Neural cell (in vitro differentiated cells): ENCODE measurements around the gene MRM1. TPM values are rescaled to one million over a fixed set of nuclear protein-coding genes. Genes with fewer than 3 reads are reported as not detected.
A peak's percentile ranks its signal among the peaks of the same experiment; 100 is the strongest.

Experiments
- H2AFZ ChIP-seq: fragments of 200-600, 300-800 bp; sonication (generic), shearing (Covaris generic); 2 replicates; pipeline ENCODE4 v1.6.0; 2014; ENCODE audit warnings: low read depth, mild to moderate bottlenecking, antibody characterized with exemption, low read length, moderate library complexity
- H3F3A ChIP-seq: fragments of 200-600 bp; shearing (Covaris generic); 2 replicates; pipeline ENCODE4 v1.6.1; 2016; ENCODE audit warnings: mild to moderate bottlenecking, moderate library complexity, mixed read lengths, antibody characterized with exemption, low read length; ENCODE audit not compliant: insufficient read depth, poor library complexity, severe bottlenecking
- H3K27ac ChIP-seq: fragments of 200-600, 300-800 bp; sonication (generic), shearing (Covaris generic); 2 replicates; pipeline ENCODE4 v1.5.1; 2014; ENCODE audit warnings: mild to moderate bottlenecking, low read length, moderate library complexity
- H3K27me3 ChIP-seq: fragments of 300-800, 200-600 bp; sonication (generic), shearing (Covaris generic); 2 replicates; pipeline ENCODE4 v1.6.0; 2014; ENCODE audit warnings: mild to moderate bottlenecking, low read depth, low read length, moderate library complexity; ENCODE audit not compliant: insufficient read depth
- H3K36me3 ChIP-seq: fragments of 300-800, 200-600 bp; sonication (generic), shearing (Covaris generic); 2 replicates; pipeline ENCODE4 v1.5.1; 2014; ENCODE audit warnings: mild to moderate bottlenecking, antibody characterized with exemption, low read length, moderate library complexity; ENCODE audit not compliant: insufficient read depth
- H3K4me2 ChIP-seq: fragments of 300-800, 200-600 bp; sonication (generic), shearing (Covaris generic); 2 replicates; pipeline ENCODE4 v1.6.0; 2014; ENCODE audit warnings: mild to moderate bottlenecking, low read length
- H3K4me3 ChIP-seq: fragments of 300-800, 200-600 bp; sonication (generic), shearing (Covaris generic); 2 replicates; pipeline ENCODE4 v1.5.1; 2014; ENCODE audit warnings: mild to moderate bottlenecking, low read length, moderate library complexity
- H3K79me2 ChIP-seq: fragments of 200-600 bp; shearing (Covaris generic); replicated peaks from 2 replicates; pipeline ENCODE4 v1.6.0; 2014; ENCODE audit warnings: mild to moderate bottlenecking, low read length, moderate library complexity; ENCODE audit not compliant: insufficient read depth
- H3K9ac ChIP-seq: fragments of 300-800, 200-600 bp; sonication (generic), shearing (Covaris generic); 2 replicates; pipeline ENCODE4 v1.6.1; 2016; ENCODE audit warnings: mild to moderate bottlenecking, low read length, mixed read lengths
- H3K9me2 ChIP-seq: fragments of 200-600 bp; shearing (Covaris generic); 2 replicates; pipeline ENCODE4 v1.6.1; 2016; ENCODE audit warnings: mild to moderate bottlenecking, low read length, mixed read lengths; ENCODE audit not compliant: insufficient read depth
- H3K9me3 ChIP-seq: fragments of 200-600, 300-800 bp; sonication (generic), shearing (Covaris generic); 2 replicates; pipeline ENCODE4 v1.6.1; 2016; ENCODE audit warnings: mild to moderate bottlenecking, mixed run types, low read length, moderate library complexity, mixed read lengths
- H4K20me1 ChIP-seq: fragments of 200-600 bp; shearing (Covaris generic); 2 replicates; pipeline ENCODE4 v1.6.1; 2016; ENCODE audit warnings: mild to moderate bottlenecking, mixed run types; ENCODE audit not compliant: insufficient read depth
- CTCF ChIP-seq: fragments of 450-650 bp; IDR thresholded peaks from 2 replicates; pipeline ENCODE4 v1.5.1; 2014; ENCODE audit warnings: antibody characterized with exemption, mild to moderate bottlenecking, moderate library complexity; ENCODE audit not compliant: poor library complexity, severe bottlenecking
- EP300 ChIP-seq: fragments of 450-650 bp; conservative IDR thresholded peaks from 2 replicates; pipeline ENCODE4 v1.6.1; 2014; ENCODE audit warnings: antibody characterized with exemption, mild to moderate bottlenecking, moderate library complexity; ENCODE audit not compliant: poor library complexity, severe bottlenecking
- EZH2 ChIP-seq: fragments of 200-600, 300-800 bp; shearing (Covaris generic), sonication (generic); IDR thresholded peaks from 2 replicates; pipeline ENCODE4 v1.6.1; 2014; ENCODE audit warnings: antibody characterized with exemption, low read length, borderline replicate concordance, mild to moderate bottlenecking; ENCODE audit not compliant: insufficient read depth, poor library complexity, severe bottlenecking
- MXI1 ChIP-seq: fragments of 450-650 bp; conservative IDR thresholded peaks from 2 replicates; pipeline ENCODE4 v1.6.1; 2014; ENCODE audit warnings: antibody characterized with exemption, mild to moderate bottlenecking; ENCODE audit not compliant: poor library complexity, severe bottlenecking
- POLR2AphosphoS5 ChIP-seq: IDR thresholded peaks from 2 replicates; pipeline ENCODE4 v1.6.1; 2012
- RAD21 ChIP-seq: fragments of 450-650 bp; conservative IDR thresholded peaks from 2 replicates; pipeline ENCODE4 v1.6.1; 2014; ENCODE audit warnings: antibody characterized with exemption, mild to moderate bottlenecking, moderate library complexity
- SMC3 ChIP-seq: fragments of 450-650 bp; conservative IDR thresholded peaks from 2 replicates; pipeline ENCODE4 v1.6.1; 2014; ENCODE audit warnings: antibody characterized with exemption, mild to moderate bottlenecking, moderate library complexity; ENCODE audit not compliant: poor library complexity
- TAF1 ChIP-seq: IDR thresholded peaks from 2 replicates; pipeline ENCODE4 v1.6.1; 2012; ENCODE audit warnings: low read depth
- polyA plus RNA-seq: library from polyadenylated mRNA; depleted of rRNA; stranded (reverse); fragments of >200 nt; gene quantifications from 2 replicates; pipeline ENCODE4 v1.2.3, GENCODE V29; 2014
- TF ChIP-seq, protein P1 (sequence below): IDR thresholded peaks from 2 replicates; pipeline ENCODE4 v1.6.1; 2012; ENCODE audit warnings: borderline replicate concordance

Gene MRM1
- polyA plus RNA-seq, 1 donor from 2014 or later, result 1.8 TPM

DNA sequence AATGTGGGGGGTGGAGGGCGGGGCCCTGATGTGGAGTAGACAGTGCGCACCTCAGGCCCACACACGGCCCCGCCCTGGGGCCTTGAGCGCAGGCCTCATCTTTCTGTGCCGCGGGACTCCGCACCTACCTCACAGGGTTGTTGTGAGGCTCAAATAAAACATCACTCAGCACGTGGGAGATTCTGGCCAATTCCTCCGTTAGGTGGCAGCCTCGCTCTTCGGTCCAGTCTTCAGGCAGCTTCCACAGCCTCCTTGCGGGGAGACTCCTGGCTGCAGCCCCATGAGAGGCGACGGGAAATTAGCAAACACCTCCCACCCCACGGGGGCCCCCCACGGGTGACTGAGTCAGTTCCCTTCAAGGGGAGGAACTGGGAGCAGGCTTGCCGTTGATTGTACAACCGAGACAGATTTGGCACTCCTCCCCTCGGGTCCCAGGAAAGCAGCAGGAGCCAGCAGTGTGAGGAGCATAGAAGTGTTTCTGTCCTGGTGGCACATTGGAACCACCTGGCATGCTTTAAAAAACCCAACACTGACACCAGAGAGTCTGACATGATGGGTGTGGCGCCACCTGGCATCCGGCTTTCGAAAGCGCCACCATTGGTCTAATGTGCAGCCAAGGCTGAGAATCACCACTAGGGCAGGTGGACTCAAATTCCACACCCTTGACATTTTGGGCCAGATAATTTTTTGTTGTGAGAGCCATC lies 7.6 kb downstream of the MRM1 start:
- Histone ChIP-seq H3K27ac (no peak overlapping the region), H3K79me2 (no peaks in the 10 kb centered on the region), H4K20me1 (no peaks in the 10 kb centered on the region), H3K4me2 (no peak overlapping the region), H3K4me3 (no peak overlapping the region), H3K27me3 (no peaks in the 10 kb centered on the region), H3K9me2 (no peaks in the 10 kb centered on the region), H3K9me3 (no peaks in the 10 kb centered on the region), H3K9ac (no peak overlapping the region), H3F3A (no peaks in the 10 kb centered on the region), H3K36me3 (no peaks in the 10 kb centered on the region), H2AFZ (no peak overlapping the region)
- TF ChIP-seq, protein P1, sequence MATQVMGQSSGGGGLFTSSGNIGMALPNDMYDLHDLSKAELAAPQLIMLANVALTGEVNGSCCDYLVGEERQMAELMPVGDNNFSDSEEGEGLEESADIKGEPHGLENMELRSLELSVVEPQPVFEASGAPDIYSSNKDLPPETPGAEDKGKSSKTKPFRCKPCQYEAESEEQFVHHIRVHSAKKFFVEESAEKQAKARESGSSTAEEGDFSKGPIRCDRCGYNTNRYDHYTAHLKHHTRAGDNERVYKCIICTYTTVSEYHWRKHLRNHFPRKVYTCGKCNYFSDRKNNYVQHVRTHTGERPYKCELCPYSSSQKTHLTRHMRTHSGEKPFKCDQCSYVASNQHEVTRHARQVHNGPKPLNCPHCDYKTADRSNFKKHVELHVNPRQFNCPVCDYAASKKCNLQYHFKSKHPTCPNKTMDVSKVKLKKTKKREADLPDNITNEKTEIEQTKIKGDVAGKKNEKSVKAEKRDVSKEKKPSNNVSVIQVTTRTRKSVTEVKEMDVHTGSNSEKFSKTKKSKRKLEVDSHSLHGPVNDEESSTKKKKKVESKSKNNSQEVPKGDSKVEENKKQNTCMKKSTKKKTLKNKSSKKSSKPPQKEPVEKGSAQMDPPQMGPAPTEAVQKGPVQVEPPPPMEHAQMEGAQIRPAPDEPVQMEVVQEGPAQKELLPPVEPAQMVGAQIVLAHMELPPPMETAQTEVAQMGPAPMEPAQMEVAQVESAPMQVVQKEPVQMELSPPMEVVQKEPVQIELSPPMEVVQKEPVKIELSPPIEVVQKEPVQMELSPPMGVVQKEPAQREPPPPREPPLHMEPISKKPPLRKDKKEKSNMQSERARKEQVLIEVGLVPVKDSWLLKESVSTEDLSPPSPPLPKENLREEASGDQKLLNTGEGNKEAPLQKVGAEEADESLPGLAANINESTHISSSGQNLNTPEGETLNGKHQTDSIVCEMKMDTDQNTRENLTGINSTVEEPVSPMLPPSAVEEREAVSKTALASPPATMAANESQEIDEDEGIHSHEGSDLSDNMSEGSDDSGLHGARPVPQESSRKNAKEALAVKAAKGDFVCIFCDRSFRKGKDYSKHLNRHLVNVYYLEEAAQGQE, result no peak
- no peak for TF ChIP-seq TAF1
- no peak for TF ChIP-seq EP300
- peak; percentile 81 for TF ChIP-seq CTCF
- TF ChIP-seq RAD21, result peak; percentile 86
- peak; percentile 27 for TF ChIP-seq MXI1
- TF ChIP-seq SMC3, result peak; percentile 82
- no peak for TF ChIP-seq POLR2AphosphoS5
- TF ChIP-seq EZH2, result no peak

GRCh38 chr17:36609498-36609862 lies 8.1 kb downstream of the MRM1 start:
- H3K9ac ChIP-seq, result no peak overlapping the region
- H3K27ac ChIP-seq, result no peak overlapping the region
- H3K4me2 ChIP-seq, result no peak overlapping the region
- no peaks in the 10 kb centered on the region for H4K20me1 ChIP-seq
- H3K9me3 ChIP-seq, result no peaks in the 10 kb centered on the region
- no peaks in the 10 kb centered on the region for H3F3A ChIP-seq
- H3K36me3 ChIP-seq, result no peaks in the 10 kb centered on the region
- H3K27me3 ChIP-seq, result no peaks in the 10 kb centered on the region
- H3K79me2 ChIP-seq, result no peaks in the 10 kb centered on the region
- no peaks in the 10 kb centered on the region for H3K9me2 ChIP-seq
- TF ChIP-seq, protein P1, result no peak
- TF ChIP-seq SMC3, result no peak
- no peak for TF ChIP-seq EZH2
- no peak for TF ChIP-seq EP300
- H3K4me3 ChIP-seq, result no peak overlapping the region
- H2AFZ ChIP-seq, result no peak overlapping the region
